PFSK-1 (cell line): ENCODE measurements around the gene RER1.

ENCODE experiments used
- FOXP2 ChIP-seq: optimal IDR thresholded peaks from 2 replicates; pipeline ENCODE3; 2011; ENCODE audit warnings: borderline replicate concordance, control low read depth, inconsistent platforms; ENCODE audit not compliant: insufficient read depth; ENCODE audit errors: extremely low read length, extremely low read depth
- POLR2AphosphoS5 ChIP-seq: IDR thresholded peaks from 2 replicates; pipeline ENCODE4 v1.6.1; 2012; ENCODE audit warnings: low read depth, mild to moderate bottlenecking, control low read depth, low read length, moderate library complexity
- SIN3A ChIP-seq: IDR thresholded peaks from 2 replicates; pipeline ENCODE4 v1.6.1; 2012; ENCODE audit warnings: mild to moderate bottlenecking, low read length, moderate library complexity, borderline replicate concordance; ENCODE audit not compliant: insufficient read depth
- TAF1 ChIP-seq: IDR thresholded peaks from 2 replicates; pipeline ENCODE4 v1.6.1; 2012; ENCODE audit warnings: low read length, control low read depth, borderline replicate concordance; ENCODE audit not compliant: insufficient read depth
- TF ChIP-seq, protein P1 (sequence below), 2 experiments: IDR thresholded peaks; 2 replicates each; pipeline versions ENCODE4 v1.6.1 to v1.8.0; 2011 to 2012; ENCODE audit warnings: low read depth in 2 of 2, low read length in 2 of 2, control low read depth in 1 of 2, inconsistent platforms in 1 of 2, mild to moderate bottlenecking in 1 of 2, moderate library complexity in 1 of 2; ENCODE audit not compliant: insufficient read depth in 1 of 2

Gene RER1

DNA sequence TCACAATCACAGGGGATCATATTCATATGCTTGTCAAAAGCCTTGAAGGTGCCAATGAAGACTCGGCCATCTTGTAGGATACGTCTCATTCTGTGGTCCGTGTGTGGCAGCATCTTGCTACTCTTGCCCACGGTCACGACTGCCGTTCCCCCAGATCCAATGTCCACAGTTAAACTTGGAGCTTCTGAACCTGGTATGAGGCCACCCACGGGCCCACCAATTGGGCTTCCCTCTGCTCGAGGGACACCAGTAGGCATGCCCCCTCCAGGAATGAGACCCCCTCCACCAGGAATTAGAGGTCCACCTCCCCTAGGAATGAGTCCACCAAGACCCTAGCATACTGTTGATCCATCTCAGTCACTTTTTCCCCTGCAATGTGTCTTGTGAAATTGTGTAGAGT lies 39.9 kb upstream of the RER1 start:
- TF ChIP-seq POLR2AphosphoS5 (no peak), TAF1 (no peak), SIN3A (no peak), FOXP2 (no peak)
- TF ChIP-seq, protein P1, sequence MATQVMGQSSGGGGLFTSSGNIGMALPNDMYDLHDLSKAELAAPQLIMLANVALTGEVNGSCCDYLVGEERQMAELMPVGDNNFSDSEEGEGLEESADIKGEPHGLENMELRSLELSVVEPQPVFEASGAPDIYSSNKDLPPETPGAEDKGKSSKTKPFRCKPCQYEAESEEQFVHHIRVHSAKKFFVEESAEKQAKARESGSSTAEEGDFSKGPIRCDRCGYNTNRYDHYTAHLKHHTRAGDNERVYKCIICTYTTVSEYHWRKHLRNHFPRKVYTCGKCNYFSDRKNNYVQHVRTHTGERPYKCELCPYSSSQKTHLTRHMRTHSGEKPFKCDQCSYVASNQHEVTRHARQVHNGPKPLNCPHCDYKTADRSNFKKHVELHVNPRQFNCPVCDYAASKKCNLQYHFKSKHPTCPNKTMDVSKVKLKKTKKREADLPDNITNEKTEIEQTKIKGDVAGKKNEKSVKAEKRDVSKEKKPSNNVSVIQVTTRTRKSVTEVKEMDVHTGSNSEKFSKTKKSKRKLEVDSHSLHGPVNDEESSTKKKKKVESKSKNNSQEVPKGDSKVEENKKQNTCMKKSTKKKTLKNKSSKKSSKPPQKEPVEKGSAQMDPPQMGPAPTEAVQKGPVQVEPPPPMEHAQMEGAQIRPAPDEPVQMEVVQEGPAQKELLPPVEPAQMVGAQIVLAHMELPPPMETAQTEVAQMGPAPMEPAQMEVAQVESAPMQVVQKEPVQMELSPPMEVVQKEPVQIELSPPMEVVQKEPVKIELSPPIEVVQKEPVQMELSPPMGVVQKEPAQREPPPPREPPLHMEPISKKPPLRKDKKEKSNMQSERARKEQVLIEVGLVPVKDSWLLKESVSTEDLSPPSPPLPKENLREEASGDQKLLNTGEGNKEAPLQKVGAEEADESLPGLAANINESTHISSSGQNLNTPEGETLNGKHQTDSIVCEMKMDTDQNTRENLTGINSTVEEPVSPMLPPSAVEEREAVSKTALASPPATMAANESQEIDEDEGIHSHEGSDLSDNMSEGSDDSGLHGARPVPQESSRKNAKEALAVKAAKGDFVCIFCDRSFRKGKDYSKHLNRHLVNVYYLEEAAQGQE (IDR thresholded peaks at IDR 0.05; ENCODE audit: insufficient read depth in 1 of 2, low read depth in 2 of 2, low read length in 2 of 2) = no peak

- TF ChIP-seq SIN3A = no peak
- no peak for TF ChIP-seq FOXP2
- TF ChIP-seq, protein P1 (IDR thresholded peaks at IDR 0.05; ENCODE audit: insufficient read depth in 1 of 2, low read depth in 2 of 2, low read length in 2 of 2) = no peak
- TF ChIP-seq POLR2AphosphoS5 = no peak
- no peak for TF ChIP-seq TAF1
Observed at GRCh38 chr1:2352341-2352896, 39.2 kb upstream of the RER1 start.

DNA sequence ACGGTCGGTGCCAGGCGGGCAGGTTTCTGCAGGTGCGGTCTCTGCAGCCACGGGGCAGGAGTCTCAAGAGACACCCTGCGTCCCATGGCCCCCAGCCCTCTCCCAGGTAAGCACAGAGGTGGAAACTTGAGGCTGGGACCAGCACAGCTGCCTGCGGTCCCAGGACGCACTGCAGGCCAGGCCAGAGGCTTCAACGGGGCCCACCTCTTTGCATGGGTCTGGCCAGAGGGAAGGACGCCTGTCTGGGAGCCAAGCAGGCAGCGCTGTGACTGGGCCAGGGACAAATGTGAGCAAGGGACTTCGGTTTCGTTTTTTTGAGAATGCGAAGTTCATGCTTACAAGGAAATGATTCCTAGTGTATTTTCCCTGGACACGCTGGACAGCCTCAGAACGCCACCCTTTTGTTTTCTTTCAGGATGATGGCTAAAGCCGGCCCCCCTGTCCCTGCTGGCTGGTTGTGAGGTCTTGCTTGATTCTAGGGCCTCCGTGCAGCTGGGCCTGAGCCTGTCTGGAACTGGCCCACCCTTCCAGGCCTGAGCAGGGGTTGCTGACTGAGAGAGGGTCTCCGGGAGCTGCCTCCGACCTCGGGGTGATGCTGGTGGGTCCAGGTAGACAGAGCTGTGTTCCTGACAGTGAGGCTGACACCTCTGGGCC lies 38.6 kb upstream of the RER1 start:
- no peak for TF ChIP-seq FOXP2
- TF ChIP-seq, protein P1 (IDR thresholded peaks at IDR 0.05; ENCODE audit: insufficient read depth in 1 of 2, low read depth in 2 of 2, low read length in 2 of 2) = no peak

DNA sequence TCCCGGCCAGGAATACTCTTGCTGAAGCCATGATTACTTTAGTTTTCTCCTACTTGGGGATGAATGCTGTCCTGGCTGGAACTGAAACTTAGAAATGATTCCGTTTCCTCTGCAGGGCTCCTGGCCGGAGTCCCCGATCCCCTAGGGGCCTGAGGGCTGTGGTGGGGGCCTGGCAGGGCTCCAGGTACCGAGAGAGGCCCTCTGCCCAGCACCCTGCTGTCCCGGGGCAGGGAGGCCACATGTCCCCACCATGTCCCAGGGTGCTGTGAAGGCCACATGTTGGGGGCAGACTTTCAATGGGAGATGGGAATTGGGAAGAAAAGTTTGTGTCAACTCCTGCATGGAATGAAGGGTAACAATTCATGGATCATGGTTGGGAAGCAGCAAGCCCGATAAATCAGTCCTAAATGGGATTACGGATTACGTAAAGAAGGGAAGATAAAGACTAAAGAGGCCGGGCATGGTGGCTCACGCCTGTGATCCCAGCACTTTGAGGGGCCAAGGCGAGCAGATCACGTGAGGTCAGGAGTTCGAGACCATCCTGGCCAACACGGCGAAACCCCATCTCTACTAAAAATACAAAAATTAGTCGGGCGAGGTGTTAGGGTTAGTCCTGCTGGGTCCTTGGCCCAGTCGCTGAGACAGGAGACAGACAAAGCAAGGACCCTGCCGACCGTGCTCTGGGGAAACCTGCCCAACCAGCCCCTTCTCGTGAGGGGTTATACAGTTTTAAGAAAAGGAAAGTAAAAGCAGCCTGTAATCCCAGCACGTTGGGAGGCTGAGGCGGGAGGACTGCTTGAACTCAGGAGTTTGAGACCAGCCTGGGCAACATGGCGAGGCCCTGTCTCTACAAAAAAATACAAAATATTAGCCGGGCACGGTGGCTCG lies 37.8 kb upstream of the RER1 start:
- TF ChIP-seq TAF1 = no peak
- TF ChIP-seq, protein P1 (IDR thresholded peaks at IDR 0.05; ENCODE audit: insufficient read depth in 1 of 2, low read depth in 2 of 2, low read length in 2 of 2) = no peak
